Esophagus (tissue), 2 donors: Measurements from ENCODE around the gene NFS1. TPM values are rescaled to one million over a fixed set of nuclear protein-coding genes. Genes with fewer than 3 reads are reported as not detected.

Experiments
- H3K27ac ChIP-seq, 2 donors: one replicate each; pipeline ENCODE4 v1.5.1; 2013; ENCODE audit warnings: low read depth in 2 of 2, mild to moderate bottlenecking in 2 of 2, inconsistent platforms in 1 of 2, low read length in 1 of 2, moderate library complexity in 1 of 2
- H3K27me3 ChIP-seq, 2 donors: one replicate each; pipeline ENCODE4 v1.6.1; 2013; ENCODE audit warnings: low read length in 2 of 2, control low read depth in 1 of 2, mild to moderate bottlenecking in 1 of 2; ENCODE audit not compliant: insufficient read depth in 2 of 2, control insufficient read depth in 1 of 2
- H3K36me3 ChIP-seq, 2 donors: one replicate each; pipeline ENCODE4 v1.6.1; 2013; ENCODE audit warnings: low read length in 1 of 2; ENCODE audit not compliant: control insufficient read depth in 2 of 2, insufficient read depth in 2 of 2
- H3K4me1 ChIP-seq, 2 donors: one replicate each; pipeline ENCODE4 v1.6.1; 2013; ENCODE audit warnings: low read length in 1 of 2; ENCODE audit not compliant: control insufficient read depth in 2 of 2, insufficient read depth in 2 of 2
- H3K4me3 ChIP-seq, 2 donors: one replicate each; pipeline ENCODE4 v1.5.1; 2013; ENCODE audit warnings: low read length in 2 of 2, mild to moderate bottlenecking in 2 of 2, low read depth in 1 of 2, moderate library complexity in 1 of 2
- H3K9me3 ChIP-seq, 2 donors: one replicate each; pipeline ENCODE4 v1.6.1; 2013; ENCODE audit warnings: mild to moderate bottlenecking in 2 of 2, low read depth in 1 of 2, low read length in 1 of 2, moderate library complexity in 1 of 2; ENCODE audit not compliant: control insufficient read depth in 2 of 2, insufficient read depth in 1 of 2
- WGBS, 2 donors: extraction: QIAGEN DNeasy Blood & Tissue Kit; methylation state at CpG; one replicate each; pipeline ENCODE4 v1.1.7; 2013; 5-methylcytosine and 5-hydroxymethylcytosine counted together
- polyA plus RNA-seq, 2 donors: library from polyadenylated mRNA; stranded (reverse); fragments of 200-250 nt; gene quantifications; one replicate each; pipeline ENCODE4 v1.2.3, GENCODE V29; 2013
- donor health status: healthy with polysubstance abuse.
- donor health status: Bipolar disorder and iron deficiency.

The NFS1 gene
- polyA plus RNA-seq, 2 donors: 18.2 to 23.4 TPM

DNA sequence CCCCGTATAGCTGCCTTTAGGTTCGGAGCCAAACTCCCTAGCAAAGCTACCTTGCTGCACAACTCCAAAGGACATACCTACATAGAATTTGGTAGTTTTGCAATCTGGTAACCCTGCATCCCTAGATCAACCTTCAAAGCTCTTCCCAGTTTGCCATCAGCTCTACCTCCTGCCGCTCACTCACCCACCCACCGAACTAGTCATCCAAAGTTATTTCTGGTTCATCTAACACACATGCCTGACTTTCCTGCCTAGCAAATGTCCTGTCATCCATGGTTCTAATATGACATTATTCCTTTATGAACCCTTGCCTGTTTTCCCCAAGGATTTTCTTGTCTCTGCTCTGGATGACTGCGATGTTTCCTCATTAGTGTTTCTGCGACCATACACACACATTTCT lies 61.9 kb downstream of the NFS1 start:
- Histone ChIP-seq H3K4me1 (peaks cover 0 to 2% of the 10 kb centered on the region in 2 donors), H3K4me3 (no peak overlapping the region), H3K27me3 (no peaks in the 10 kb centered on the region), H3K36me3 (peaks cover 0 to 4% of the 10 kb centered on the region in 2 donors), H3K27ac (no peak overlapping the region), H3K9me3 (no peaks in the 10 kb centered on the region)
- WGBS, 2 donors: 94 to 95% methylated on average over 6 of the region's 6 CpGs

GRCh38 chr20:35636095-35636494 lies 63.1 kb downstream of the NFS1 start:
- WGBS, 2 donors: 86 to 91% methylated on average over 2 of the region's 2 CpGs
- no peak overlapping the region for H3K27ac ChIP-seq
- H3K4me1 ChIP-seq: peaks cover 0 to 2% of the 10 kb centered on the region in 2 donors
- no peaks in the 10 kb centered on the region for H3K9me3 ChIP-seq
- H3K36me3 ChIP-seq: peaks cover 8 to 11% of the 10 kb centered on the region in 2 donors
- H3K27me3 ChIP-seq: no peaks in the 10 kb centered on the region
- no peak overlapping the region for H3K4me3 ChIP-seq

DNA sequence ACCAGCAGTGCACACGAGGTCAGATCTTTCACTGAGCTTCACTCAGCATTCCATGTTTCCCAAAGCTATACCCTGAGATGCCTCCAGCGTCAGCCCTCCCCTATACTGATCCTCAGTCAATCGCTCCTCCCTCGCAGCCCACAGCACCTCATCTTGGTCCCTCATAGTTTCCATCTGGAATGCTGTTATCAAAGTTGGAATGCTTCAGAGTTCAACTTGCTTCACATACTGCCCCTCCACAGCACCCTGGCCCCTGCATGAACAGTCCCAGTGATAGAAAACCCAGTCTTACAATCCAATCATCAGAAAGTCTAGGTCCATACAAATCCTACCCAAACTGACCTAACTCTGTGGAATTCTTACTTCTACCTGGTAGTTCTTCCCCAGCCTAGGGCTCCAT lies 63.5 kb downstream of the NFS1 start:
- Histone ChIP-seq H3K27ac (no peak overlapping the region), H3K4me3 (no peak overlapping the region), H3K4me1 (peaks cover 0 to 2% of the 10 kb centered on the region in 2 donors), H3K36me3 (peaks cover 12 to 15% of the 10 kb centered on the region in 2 donors), H3K27me3 (no peaks in the 10 kb centered on the region), H3K9me3 (no peaks in the 10 kb centered on the region)
- WGBS, 2 donors: 90% methylated on average over 4 of the region's 4 CpGs

- 96 to 97% methylated on average over 13 of the region's 13 CpGs for WGBS, 2 donors
- peaks cover 13 to 20% of the 10 kb centered on the region in 2 donors for H3K36me3 ChIP-seq
- peaks cover 0 to 2% of the 10 kb centered on the region in 2 donors for H3K4me1 ChIP-seq
- H3K27ac ChIP-seq: no peak overlapping the region
- no peak overlapping the region for H3K4me3 ChIP-seq
- H3K9me3 ChIP-seq: no peaks in the 10 kb centered on the region
- H3K27me3 ChIP-seq: no peaks in the 10 kb centered on the region
Observed at GRCh38 chr20:35632539-35633115, 66.5 kb downstream of the NFS1 start.

DNA sequence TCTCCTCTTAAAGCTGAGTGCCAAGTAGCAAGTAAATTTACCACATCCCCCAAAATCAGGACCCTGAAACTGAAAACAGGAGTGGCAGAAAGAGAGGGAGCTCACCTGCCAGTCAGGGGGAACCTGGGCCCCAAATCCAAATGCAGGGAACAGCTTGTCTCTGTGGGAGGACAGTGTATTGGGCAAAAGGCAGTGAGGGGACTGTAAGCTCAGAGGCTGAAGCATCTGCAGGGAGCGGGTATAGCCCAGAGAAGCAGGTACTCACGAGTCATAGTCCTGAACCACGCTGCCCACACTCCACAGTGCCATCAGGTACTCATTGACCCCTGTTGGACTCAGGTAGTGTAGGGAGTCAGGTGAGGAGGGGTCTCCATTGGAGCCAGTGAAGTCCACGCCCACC lies 68.5 kb downstream of the NFS1 start:
- Histone ChIP-seq H3K4me1 (peaks cover 0 to 2% of the 10 kb centered on the region in 2 donors), H3K4me3 (no peak overlapping the region), H3K27me3 (no peaks in the 10 kb centered on the region), H3K27ac (no peak overlapping the region), H3K9me3 (no peaks in the 10 kb centered on the region), H3K36me3 (peaks cover 13 to 28% of the 10 kb centered on the region in 2 donors)
- WGBS, 2 donors: 98% methylated on average over 4 of the region's 4 CpGs

GRCh38 chr20:35629427-35630145 lies 69.6 kb downstream of the NFS1 start:
- no peak overlapping the region for H3K27ac ChIP-seq
- no peaks in the 10 kb centered on the region for H3K27me3 ChIP-seq
- 93 to 94% methylated on average over 12 of the region's 12 CpGs for WGBS, 2 donors
- peaks cover 13 to 31% of the 10 kb centered on the region in 2 donors for H3K36me3 ChIP-seq
- H3K4me1 ChIP-seq: peaks cover 0 to 2% of the 10 kb centered on the region in 2 donors
- no peaks in the 10 kb centered on the region for H3K9me3 ChIP-seq
- H3K4me3 ChIP-seq: no peak overlapping the region

DNA sequence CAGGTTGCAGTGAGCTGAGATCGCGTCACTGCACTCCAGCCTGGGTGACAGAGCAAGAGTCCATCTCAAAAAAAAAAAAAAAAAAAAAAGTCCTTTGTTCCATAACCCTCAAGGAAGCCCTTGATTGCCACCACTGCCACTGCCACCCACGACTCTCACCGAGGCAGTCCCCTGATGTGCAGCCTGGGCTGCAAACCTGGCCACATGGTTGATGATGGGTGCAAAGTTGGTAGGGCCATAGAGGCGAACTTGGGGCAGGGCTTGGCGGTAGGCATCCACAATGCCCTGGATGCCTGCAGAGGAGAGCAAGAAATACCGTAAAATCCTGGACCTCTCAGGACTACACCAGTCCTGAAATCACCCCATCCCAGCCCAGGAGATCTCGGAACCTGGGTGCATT lies 72.0 kb downstream of the NFS1 start:
- H3K4me1 ChIP-seq: no peaks in the 10 kb centered on the region
- H3K36me3 ChIP-seq: peaks cover 13 to 25% of the 10 kb centered on the region in 2 donors
- WGBS, 2 donors: 96 to 97% methylated on average over 8 of the region's 8 CpGs
- no peaks in the 10 kb centered on the region for H3K27me3 ChIP-seq
- no peak overlapping the region for H3K4me3 ChIP-seq
- no peak overlapping the region for H3K27ac ChIP-seq
- no peaks in the 10 kb centered on the region for H3K9me3 ChIP-seq

GRCh38 chr20:35626386-35627001 lies 72.7 kb downstream of the NFS1 start:
- no peaks in the 10 kb centered on the region for H3K9me3 ChIP-seq
- no peak overlapping the region for H3K4me3 ChIP-seq
- no peaks in the 10 kb centered on the region for H3K4me1 ChIP-seq
- WGBS, 2 donors: 84 to 86% methylated on average over 13 of the region's 13 CpGs
- no peaks in the 10 kb centered on the region for H3K27me3 ChIP-seq
- no peak overlapping the region for H3K27ac ChIP-seq
- H3K36me3 ChIP-seq: peaks cover 9 to 23% of the 10 kb centered on the region in 2 donors

- no peak overlapping the region for H3K4me3 ChIP-seq
- 89 to 95% methylated on average over 6 of the region's 6 CpGs for WGBS, 2 donors
- H3K27ac ChIP-seq: no peak overlapping the region
- H3K27me3 ChIP-seq: no peaks in the 10 kb centered on the region
- H3K4me1 ChIP-seq: no peaks in the 10 kb centered on the region
- H3K9me3 ChIP-seq: no peaks in the 10 kb centered on the region
- peaks cover 2 to 20% of the 10 kb centered on the region in 2 donors for H3K36me3 ChIP-seq
Observed at GRCh38 chr20:35625584-35626385, 73.4 kb downstream of the NFS1 start.
